Breast epithelium (tissue), 3 donors: ENCODE results near the gene GAS1.

ENCODE experiments used
- POLR2A ChIP-seq: fragments of 450-650 bp; IDR thresholded peaks from one replicate; pipeline ENCODE4 v1.6.1; 2016; ENCODE audit warnings: antibody characterized with exemption, mild to moderate bottlenecking, moderate library complexity
- POLR2AphosphoS5 ChIP-seq, 3 donors: sonication (generic); formaldehyde crosslinking; IDR thresholded peaks; one replicate each; pipeline ENCODE4 v1.6.1; 2017; ENCODE audit warnings: antibody characterized with exemption in 3 of 3
- TF ChIP-seq, protein P1 (sequence below), 3 donors: fragments of 450-650 bp; IDR thresholded peaks; one replicate each; pipeline ENCODE4 v1.5.1; 2016 to 2017; ENCODE audit warnings: antibody characterized with exemption in 3 of 3, mild to moderate bottlenecking in 3 of 3, moderate library complexity in 3 of 3

DNA sequence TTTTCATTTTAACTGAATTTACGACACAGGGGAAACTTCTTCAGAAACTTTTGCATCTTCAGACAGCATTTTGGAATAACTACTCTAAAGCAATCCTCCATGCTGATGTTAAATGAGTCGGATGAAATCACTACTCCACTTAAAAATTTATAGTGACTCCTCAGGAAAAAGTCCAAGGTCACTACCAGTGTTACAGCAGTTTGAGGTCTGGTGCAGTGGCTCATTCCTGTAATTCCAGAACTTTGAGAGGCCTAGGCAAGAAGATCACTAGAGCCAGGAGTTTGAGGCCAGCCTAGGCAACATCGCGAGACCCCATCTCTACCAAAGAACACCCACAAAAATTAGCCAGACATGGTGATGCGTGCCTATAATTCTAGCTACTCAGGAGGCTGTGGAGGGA, 5.9 kb upstream of the GAS1 start:
- TF ChIP-seq, protein P1, sequence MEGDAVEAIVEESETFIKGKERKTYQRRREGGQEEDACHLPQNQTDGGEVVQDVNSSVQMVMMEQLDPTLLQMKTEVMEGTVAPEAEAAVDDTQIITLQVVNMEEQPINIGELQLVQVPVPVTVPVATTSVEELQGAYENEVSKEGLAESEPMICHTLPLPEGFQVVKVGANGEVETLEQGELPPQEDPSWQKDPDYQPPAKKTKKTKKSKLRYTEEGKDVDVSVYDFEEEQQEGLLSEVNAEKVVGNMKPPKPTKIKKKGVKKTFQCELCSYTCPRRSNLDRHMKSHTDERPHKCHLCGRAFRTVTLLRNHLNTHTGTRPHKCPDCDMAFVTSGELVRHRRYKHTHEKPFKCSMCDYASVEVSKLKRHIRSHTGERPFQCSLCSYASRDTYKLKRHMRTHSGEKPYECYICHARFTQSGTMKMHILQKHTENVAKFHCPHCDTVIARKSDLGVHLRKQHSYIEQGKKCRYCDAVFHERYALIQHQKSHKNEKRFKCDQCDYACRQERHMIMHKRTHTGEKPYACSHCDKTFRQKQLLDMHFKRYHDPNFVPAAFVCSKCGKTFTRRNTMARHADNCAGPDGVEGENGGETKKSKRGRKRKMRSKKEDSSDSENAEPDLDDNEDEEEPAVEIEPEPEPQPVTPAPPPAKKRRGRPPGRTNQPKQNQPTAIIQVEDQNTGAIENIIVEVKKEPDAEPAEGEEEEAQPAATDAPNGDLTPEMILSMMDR (IDR thresholded peaks at IDR 0.05) = no peak
- TF ChIP-seq POLR2A = no peak
- TF ChIP-seq POLR2AphosphoS5 (IDR thresholded peaks at IDR 0.05) = no peak
